ENCODE data around the gene PSORS1C1.
"Not testable (repeated sequence)": the region's sequence is repeated elsewhere in the genome, so short reads cannot be mapped to it uniquely, and the experiment has no call there.

The PSORS1C1 gene

GRCh38 chr6:31114541-31114878, at the start of gene PSORS1C1:
Gene PSORS1C1 (plus strand): TSS chr6:31114800. CDS start chr6:31129633, 14,833 bp downstream.
- peak in 1 of 2 donors; percentile 55 for DNase-seq

- DNase-seq = no peak
Observed at GRCh38 chr6:31065556-31065955, 49.0 kb upstream of the PSORS1C1 start.

GRCh38 chr6:31067028-31067427, 47.6 kb upstream of the PSORS1C1 start:
- not testable (repeated sequence) for DNase-seq

- DNase-seq = not testable (repeated sequence)
Observed at GRCh38 chr6:31067891-31068668, 46.5 kb upstream of the PSORS1C1 start.

GRCh38 chr6:31068669-31069340, 45.8 kb upstream of the PSORS1C1 start:
- peak; percentile 82 to 93 for DNase-seq

- DNase-seq = peak; percentile 64 to 91
Observed at GRCh38 chr6:31070711-31071197, 43.8 kb upstream of the PSORS1C1 start.

- no peak for DNase-seq
Observed at GRCh38 chr6:31074401-31074800, 40.2 kb upstream of the PSORS1C1 start.

- no peak for DNase-seq
Observed at GRCh38 chr6:31075528-31075927, 39.1 kb upstream of the PSORS1C1 start.

GRCh38 chr6:31076611-31077010, 38.0 kb upstream of the PSORS1C1 start:
- no peak for DNase-seq

GRCh38 chr6:31079656-31080261, 34.8 kb upstream of the PSORS1C1 start:
- DNase-seq = peak; percentile 62 to 74

- DNase-seq = no peak
Observed at GRCh38 chr6:31081872-31082271, 32.7 kb upstream of the PSORS1C1 start.

- DNase-seq = no peak
Observed at GRCh38 chr6:31083742-31084354, 30.8 kb upstream of the PSORS1C1 start.

GRCh38 chr6:31086788-31087440, 27.7 kb upstream of the PSORS1C1 start:
- no peak for DNase-seq

GRCh38 chr6:31087494-31088089, 27.0 kb upstream of the PSORS1C1 start:
- peak; percentile 71 to 83 for DNase-seq

GRCh38 chr6:31090275-31090972, 24.2 kb upstream of the PSORS1C1 start:
- no peak for DNase-seq

- no peak for DNase-seq
Observed at GRCh38 chr6:31090973-31091364, 23.6 kb upstream of the PSORS1C1 start.

- DNase-seq = no peak
Observed at GRCh38 chr6:31091680-31092079, 22.9 kb upstream of the PSORS1C1 start.

- DNase-seq = no peak
Observed at GRCh38 chr6:31092238-31092637, 22.4 kb upstream of the PSORS1C1 start.

- no peak for DNase-seq
Observed at GRCh38 chr6:31092769-31093505, 21.7 kb upstream of the PSORS1C1 start.

GRCh38 chr6:31094389-31094881, 20.2 kb upstream of the PSORS1C1 start:
- DNase-seq = no peak

- DNase-seq = no peak
Observed at GRCh38 chr6:31096215-31096614, 18.4 kb upstream of the PSORS1C1 start.
